Measurements from ENCODE around the gene ZSWIM7.

The ZSWIM7 gene

DNA sequence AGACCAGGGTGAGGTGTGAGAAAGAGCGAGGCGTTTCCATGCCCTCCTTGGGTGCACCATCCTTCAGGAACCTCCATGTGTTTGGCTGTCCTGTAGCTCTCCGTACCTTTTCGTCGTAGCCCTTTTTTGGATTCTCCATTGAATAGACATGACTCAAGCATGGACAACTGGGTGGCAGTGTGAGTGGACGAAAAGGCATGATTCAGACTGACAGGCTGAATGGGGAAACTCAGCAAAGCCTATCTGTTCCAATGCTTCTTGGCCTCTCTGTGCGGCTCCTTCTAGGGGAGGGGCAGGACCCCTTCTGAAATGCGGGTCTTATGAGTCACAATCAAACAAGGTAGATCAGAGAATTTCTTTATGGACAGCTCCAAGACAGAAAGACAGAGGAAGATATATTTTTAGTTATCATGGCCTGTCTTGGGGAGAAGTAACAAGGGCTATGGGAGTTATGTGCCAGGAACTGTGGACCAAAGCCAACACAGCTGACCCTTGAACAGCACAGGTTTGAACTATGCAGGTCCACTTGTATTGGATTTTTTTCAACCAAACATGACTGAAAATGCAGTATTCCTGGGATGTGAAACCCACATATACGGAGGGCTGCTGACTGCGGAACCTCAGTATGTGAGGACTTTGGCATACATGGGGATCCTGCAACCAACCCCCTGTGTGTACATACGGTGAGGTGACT is 31.7 kb downstream of the ZSWIM7 start:
- H3K9ac ChIP-seq (ENCODE audit: low read length), result no peak overlapping the region
- H3K36me3 ChIP-seq (ENCODE audit: control insufficient read depth, insufficient read depth, low read length), result no peaks in the 10 kb centered on the region
- no peaks in the 10 kb centered on the region for H3K9me3 ChIP-seq (ENCODE audit: control insufficient read depth, low read length)
- no peaks in the 10 kb centered on the region for H3K27me3 ChIP-seq (ENCODE audit: control insufficient read depth, insufficient read depth, low read length)
- peaks cover 21% of the 10 kb centered on the region for H3K4me1 ChIP-seq (ENCODE audit: control insufficient read depth, insufficient read depth, low read length)
- H3K4me3 ChIP-seq (ENCODE audit: low read length), result no peak overlapping the region

- Histone ChIP-seq H3K9ac (ENCODE audit: low read length) (peak overlapping the region; percentile 12), H3K4me1 (ENCODE audit: control insufficient read depth, insufficient read depth, low read length) (peaks cover 21% of the 10 kb centered on the region), H3K4me3 (ENCODE audit: low read length) (no peak overlapping the region), H3K27me3 (ENCODE audit: control insufficient read depth, insufficient read depth, low read length) (no peaks in the 10 kb centered on the region), H3K9me3 (ENCODE audit: control insufficient read depth, low read length) (no peaks in the 10 kb centered on the region), H3K36me3 (ENCODE audit: control insufficient read depth, insufficient read depth, low read length) (no peaks in the 10 kb centered on the region)
Observed at GRCh38 chr17:15966879-15967248, 32.6 kb downstream of the ZSWIM7 start.

GRCh38 chr17:15966183-15966878 is 33.2 kb downstream of the ZSWIM7 start:
- Histone ChIP-seq H3K9me3 (ENCODE audit: control insufficient read depth, low read length) (no peaks in the 10 kb centered on the region), H3K36me3 (ENCODE audit: control insufficient read depth, insufficient read depth, low read length) (no peaks in the 10 kb centered on the region), H3K4me3 (ENCODE audit: low read length) (no peak overlapping the region), H3K27me3 (ENCODE audit: control insufficient read depth, insufficient read depth, low read length) (no peaks in the 10 kb centered on the region), H3K9ac (ENCODE audit: low read length) (peak overlapping the region; percentile 12), H3K4me1 (ENCODE audit: control insufficient read depth, insufficient read depth, low read length) (peaks cover 21% of the 10 kb centered on the region)

DNA sequence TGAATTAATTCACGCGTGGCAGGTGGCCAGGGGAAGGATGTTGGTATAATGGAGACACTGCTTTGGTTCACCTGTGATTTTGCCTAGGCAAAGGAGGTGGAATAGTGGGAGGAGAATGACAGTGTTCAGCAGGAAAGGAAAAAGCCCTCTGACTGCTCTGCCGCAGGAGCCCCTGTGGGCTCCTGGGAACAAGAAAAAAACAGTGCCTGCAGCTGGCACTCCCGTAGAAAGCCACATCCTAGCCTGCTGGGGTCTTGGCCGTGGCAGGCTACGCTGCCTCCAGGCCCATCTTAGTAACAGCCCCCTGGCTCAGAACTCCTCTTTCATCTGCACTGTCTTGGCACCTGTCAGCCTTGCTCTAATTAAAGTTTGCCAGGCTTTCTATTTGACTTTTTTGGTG is 34.0 kb downstream of the ZSWIM7 start:
- H3K4me1 ChIP-seq (ENCODE audit: control insufficient read depth, insufficient read depth, low read length), result peaks cover 21% of the 10 kb centered on the region
- H3K27me3 ChIP-seq (ENCODE audit: control insufficient read depth, insufficient read depth, low read length), result no peaks in the 10 kb centered on the region
- no peak overlapping the region for H3K9ac ChIP-seq (ENCODE audit: low read length)
- H3K4me3 ChIP-seq (ENCODE audit: low read length), result no peak overlapping the region
- H3K9me3 ChIP-seq (ENCODE audit: control insufficient read depth, low read length), result no peaks in the 10 kb centered on the region
- no peaks in the 10 kb centered on the region for H3K36me3 ChIP-seq (ENCODE audit: control insufficient read depth, insufficient read depth, low read length)

DNA sequence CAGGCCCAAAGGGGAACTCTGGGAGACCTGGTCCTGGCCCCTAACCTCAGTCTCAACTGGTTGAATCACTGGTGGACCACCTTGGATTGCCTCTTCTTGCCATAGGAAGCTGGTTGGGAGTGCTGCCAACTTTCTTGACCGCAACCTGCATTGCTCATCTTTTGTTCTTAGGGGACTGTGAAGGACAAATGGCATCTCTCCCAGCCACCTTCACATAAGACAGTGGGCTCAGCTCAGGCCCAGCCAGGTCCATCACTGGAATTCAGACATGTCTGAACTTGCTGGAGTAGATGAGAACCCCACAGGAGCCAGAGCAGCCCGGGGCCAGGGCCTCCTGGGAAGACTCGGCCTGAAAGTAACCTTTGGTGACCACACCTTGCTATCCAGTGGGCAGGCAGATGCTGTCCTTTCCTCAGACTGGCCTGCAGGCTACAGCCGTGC is 35.8 kb downstream of the ZSWIM7 start:
- no peaks in the 10 kb centered on the region for H3K9me3 ChIP-seq (ENCODE audit: control insufficient read depth, low read length)
- no peaks in the 10 kb centered on the region for H3K27me3 ChIP-seq (ENCODE audit: control insufficient read depth, insufficient read depth, low read length)
- no peak overlapping the region for H3K4me3 ChIP-seq (ENCODE audit: low read length)
- H3K9ac ChIP-seq (ENCODE audit: low read length), result no peak overlapping the region
- H3K4me1 ChIP-seq (ENCODE audit: control insufficient read depth, insufficient read depth, low read length), result peaks cover 30% of the 10 kb centered on the region
- H3K36me3 ChIP-seq (ENCODE audit: control insufficient read depth, insufficient read depth, low read length), result no peaks in the 10 kb centered on the region

- Histone ChIP-seq H3K9ac (ENCODE audit: low read length) (no peak overlapping the region), H3K4me3 (ENCODE audit: low read length) (no peak overlapping the region), H3K9me3 (ENCODE audit: control insufficient read depth, low read length) (no peaks in the 10 kb centered on the region), H3K36me3 (ENCODE audit: control insufficient read depth, insufficient read depth, low read length) (no peaks in the 10 kb centered on the region), H3K4me1 (ENCODE audit: control insufficient read depth, insufficient read depth, low read length) (peaks cover 23% of the 10 kb centered on the region), H3K27me3 (ENCODE audit: control insufficient read depth, insufficient read depth, low read length) (no peaks in the 10 kb centered on the region)
Observed at GRCh38 chr17:15958484-15958854, 41.0 kb downstream of the ZSWIM7 start.

- no peak overlapping the region for H3K4me3 ChIP-seq (ENCODE audit: low read length)
- H3K27me3 ChIP-seq (ENCODE audit: control insufficient read depth, insufficient read depth, low read length), result no peaks in the 10 kb centered on the region
- H3K9ac ChIP-seq (ENCODE audit: low read length), result no peak overlapping the region
- H3K36me3 ChIP-seq (ENCODE audit: control insufficient read depth, insufficient read depth, low read length), result no peaks in the 10 kb centered on the region
- H3K4me1 ChIP-seq (ENCODE audit: control insufficient read depth, insufficient read depth, low read length), result peaks cover 26% of the 10 kb centered on the region
- no peaks in the 10 kb centered on the region for H3K9me3 ChIP-seq (ENCODE audit: control insufficient read depth, low read length)
Observed at GRCh38 chr17:15957608-15958307, 41.7 kb downstream of the ZSWIM7 start.

DNA sequence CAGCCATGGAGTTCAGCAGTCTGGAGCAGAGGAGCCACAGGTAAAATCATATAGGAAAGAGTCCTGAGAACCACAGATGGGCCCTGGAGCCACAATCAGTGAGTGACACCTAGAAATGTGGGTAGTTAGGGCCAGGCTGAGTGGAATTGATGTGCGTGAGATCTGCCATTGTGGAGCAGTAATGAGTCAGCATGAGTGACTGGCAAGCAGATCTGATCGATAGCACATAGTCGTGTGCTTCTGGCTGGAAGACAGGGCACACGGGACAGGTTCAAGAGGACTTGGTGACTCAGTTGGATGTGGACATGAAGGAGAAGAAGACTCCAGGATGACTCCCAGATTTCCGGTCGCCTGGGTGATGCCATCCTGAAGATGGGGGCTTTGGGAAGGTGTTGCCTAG is 42.3 kb downstream of the ZSWIM7 start:
- no peaks in the 10 kb centered on the region for H3K27me3 ChIP-seq (ENCODE audit: control insufficient read depth, insufficient read depth, low read length)
- no peaks in the 10 kb centered on the region for H3K9me3 ChIP-seq (ENCODE audit: control insufficient read depth, low read length)
- no peaks in the 10 kb centered on the region for H3K36me3 ChIP-seq (ENCODE audit: control insufficient read depth, insufficient read depth, low read length)
- H3K4me1 ChIP-seq (ENCODE audit: control insufficient read depth, insufficient read depth, low read length), result peaks cover 30% of the 10 kb centered on the region
- no peak overlapping the region for H3K4me3 ChIP-seq (ENCODE audit: low read length)
- no peak overlapping the region for H3K9ac ChIP-seq (ENCODE audit: low read length)

- H3K4me3 ChIP-seq (ENCODE audit: low read length), result no peak overlapping the region
- no peaks in the 10 kb centered on the region for H3K9me3 ChIP-seq (ENCODE audit: control insufficient read depth, low read length)
- H3K9ac ChIP-seq (ENCODE audit: low read length), result no peak overlapping the region
- no peaks in the 10 kb centered on the region for H3K27me3 ChIP-seq (ENCODE audit: control insufficient read depth, insufficient read depth, low read length)
- peaks cover 34% of the 10 kb centered on the region for H3K4me1 ChIP-seq (ENCODE audit: control insufficient read depth, insufficient read depth, low read length)
- H3K36me3 ChIP-seq (ENCODE audit: control insufficient read depth, insufficient read depth, low read length), result no peaks in the 10 kb centered on the region
Observed at GRCh38 chr17:15955793-15956541, 43.5 kb downstream of the ZSWIM7 start.

DNA sequence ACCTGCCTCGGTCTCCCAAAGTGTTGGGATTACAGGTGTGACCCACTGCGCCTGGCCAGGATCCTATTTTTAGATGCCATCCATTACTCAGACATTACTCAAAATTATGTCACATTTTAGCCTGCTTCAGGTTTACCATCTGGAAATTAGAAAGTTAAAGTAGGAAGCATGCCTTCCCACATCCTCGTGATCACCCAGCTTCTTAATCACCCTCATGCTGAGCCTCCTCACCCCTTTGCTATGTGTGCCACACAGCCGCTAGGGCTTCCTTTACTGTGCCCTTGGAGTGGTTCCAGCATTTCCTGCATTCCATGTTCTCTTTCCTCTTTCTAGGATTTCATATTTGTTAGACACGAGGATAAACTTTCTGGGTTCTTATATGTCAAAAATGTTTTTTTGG is 45.3 kb downstream of the ZSWIM7 start:
- H3K27me3 ChIP-seq (ENCODE audit: control insufficient read depth, insufficient read depth, low read length), result no peaks in the 10 kb centered on the region
- H3K9me3 ChIP-seq (ENCODE audit: control insufficient read depth, low read length), result no peaks in the 10 kb centered on the region
- no peak overlapping the region for H3K4me3 ChIP-seq (ENCODE audit: low read length)
- H3K36me3 ChIP-seq (ENCODE audit: control insufficient read depth, insufficient read depth, low read length), result no peaks in the 10 kb centered on the region
- no peak overlapping the region for H3K9ac ChIP-seq (ENCODE audit: low read length)
- peaks cover 28% of the 10 kb centered on the region for H3K4me1 ChIP-seq (ENCODE audit: control insufficient read depth, insufficient read depth, low read length)

GRCh38 chr17:15952916-15953790 is 46.4 kb downstream of the ZSWIM7 start:
- no peak overlapping the region for H3K9ac ChIP-seq (ENCODE audit: low read length)
- peaks cover 25% of the 10 kb centered on the region for H3K4me1 ChIP-seq (ENCODE audit: control insufficient read depth, insufficient read depth, low read length)
- no peaks in the 10 kb centered on the region for H3K27me3 ChIP-seq (ENCODE audit: control insufficient read depth, insufficient read depth, low read length)
- H3K36me3 ChIP-seq (ENCODE audit: control insufficient read depth, insufficient read depth, low read length), result no peaks in the 10 kb centered on the region
- no peak overlapping the region for H3K4me3 ChIP-seq (ENCODE audit: low read length)
- H3K9me3 ChIP-seq (ENCODE audit: control insufficient read depth, low read length), result no peaks in the 10 kb centered on the region
